ENCODE data around the gene PIN4. TPM values are rescaled to one million over a fixed set of nuclear protein-coding genes. Genes with fewer than 3 reads are reported as not detected.

The PIN4 gene
- total RNA-seq, 4 donors from 2014 or later: 6.5 to 19.0 (median 11.3) TPM

DNA sequence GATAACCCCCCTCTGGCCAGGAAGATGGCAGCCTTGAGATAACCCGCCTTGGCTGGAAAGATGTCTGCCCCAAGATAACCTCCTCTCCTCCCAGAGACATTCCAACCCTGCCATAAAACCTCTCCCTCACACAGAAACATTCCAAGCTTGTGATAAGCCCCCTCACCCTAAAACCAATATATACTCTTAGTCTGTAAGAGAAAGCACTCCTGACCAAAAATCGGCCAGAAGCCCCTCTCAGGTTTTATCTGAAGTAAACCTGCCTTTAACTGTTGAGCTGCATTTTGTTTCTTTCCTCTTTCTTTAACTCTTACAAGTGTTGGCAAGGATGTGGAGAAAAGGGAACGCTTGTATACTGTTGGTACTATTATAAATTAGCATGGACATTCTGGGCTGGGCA lies 48.7 kb downstream of the PIN4 start:
- no peak for DNase-seq
- Histone ChIP-seq H3K4me1 (no peaks in the 10 kb centered on the region), H3K27ac (no peak overlapping the region), H3K27me3 (no peaks in the 10 kb centered on the region), H3K4me3 (no peak overlapping the region), H3K36me3 (no peaks in the 10 kb centered on the region), H3K9me3 (no peaks in the 10 kb centered on the region)
- TF ChIP-seq POLR2A (IDR thresholded peaks at IDR 0.05): no peak
- TF ChIP-seq, protein P1, sequence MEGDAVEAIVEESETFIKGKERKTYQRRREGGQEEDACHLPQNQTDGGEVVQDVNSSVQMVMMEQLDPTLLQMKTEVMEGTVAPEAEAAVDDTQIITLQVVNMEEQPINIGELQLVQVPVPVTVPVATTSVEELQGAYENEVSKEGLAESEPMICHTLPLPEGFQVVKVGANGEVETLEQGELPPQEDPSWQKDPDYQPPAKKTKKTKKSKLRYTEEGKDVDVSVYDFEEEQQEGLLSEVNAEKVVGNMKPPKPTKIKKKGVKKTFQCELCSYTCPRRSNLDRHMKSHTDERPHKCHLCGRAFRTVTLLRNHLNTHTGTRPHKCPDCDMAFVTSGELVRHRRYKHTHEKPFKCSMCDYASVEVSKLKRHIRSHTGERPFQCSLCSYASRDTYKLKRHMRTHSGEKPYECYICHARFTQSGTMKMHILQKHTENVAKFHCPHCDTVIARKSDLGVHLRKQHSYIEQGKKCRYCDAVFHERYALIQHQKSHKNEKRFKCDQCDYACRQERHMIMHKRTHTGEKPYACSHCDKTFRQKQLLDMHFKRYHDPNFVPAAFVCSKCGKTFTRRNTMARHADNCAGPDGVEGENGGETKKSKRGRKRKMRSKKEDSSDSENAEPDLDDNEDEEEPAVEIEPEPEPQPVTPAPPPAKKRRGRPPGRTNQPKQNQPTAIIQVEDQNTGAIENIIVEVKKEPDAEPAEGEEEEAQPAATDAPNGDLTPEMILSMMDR (IDR thresholded peaks at IDR 0.05): no peak

DNA sequence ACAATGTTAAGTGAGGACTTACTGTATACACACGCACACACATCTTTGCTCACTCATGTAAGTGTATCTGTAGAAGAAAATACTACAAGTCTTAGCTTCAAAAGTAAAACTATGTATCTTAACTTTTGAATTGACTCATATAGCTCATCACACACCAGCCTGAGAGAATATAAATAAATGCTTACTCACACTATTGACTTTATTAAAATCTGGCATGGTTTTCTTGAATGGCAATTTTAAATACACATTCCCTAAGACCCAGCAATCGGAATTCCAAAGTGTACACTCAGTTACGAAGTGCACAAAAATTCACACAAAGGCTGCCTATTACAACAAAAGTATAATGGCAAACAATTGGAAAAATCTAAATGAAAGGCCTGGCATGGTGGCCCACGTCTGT lies 55.3 kb downstream of the PIN4 start:
- H3K36me3 ChIP-seq: no peaks in the 10 kb centered on the region
- no peaks in the 10 kb centered on the region for H3K27me3 ChIP-seq
- no peaks in the 10 kb centered on the region for H3K4me1 ChIP-seq
- no peak overlapping the region for H3K4me3 ChIP-seq
- H3K27ac ChIP-seq: no peak overlapping the region
- no peaks in the 10 kb centered on the region for H3K9me3 ChIP-seq
- DNase-seq: no peak
- TF ChIP-seq, protein P1 (IDR thresholded peaks at IDR 0.05): no peak
- no peak for TF ChIP-seq POLR2A (IDR thresholded peaks at IDR 0.05)

DNA sequence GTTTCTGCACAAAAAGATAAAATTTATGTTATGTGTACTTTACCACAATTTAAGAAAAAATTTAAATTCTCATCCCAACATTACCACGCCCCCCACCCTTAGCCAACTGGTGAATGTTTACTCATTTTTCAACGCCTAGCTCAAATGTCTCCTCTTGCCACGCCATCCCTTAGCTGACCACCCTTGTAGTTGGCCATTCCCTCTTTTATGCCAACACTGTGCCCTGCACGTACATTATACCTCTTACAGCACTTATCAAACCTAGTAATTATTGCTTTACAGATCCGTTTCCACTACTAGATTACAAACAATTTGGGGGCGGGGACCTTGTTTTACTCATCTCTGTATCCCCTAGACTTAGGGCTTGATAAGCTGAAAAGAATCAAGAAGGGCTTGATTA lies 56.6 kb downstream of the PIN4 start:
- Histone ChIP-seq H3K36me3 (no peaks in the 10 kb centered on the region), H3K9me3 (no peaks in the 10 kb centered on the region), H3K27ac (no peak overlapping the region), H3K4me1 (no peaks in the 10 kb centered on the region), H3K27me3 (no peaks in the 10 kb centered on the region), H3K4me3 (no peak overlapping the region)
- TF ChIP-seq, protein P1 (IDR thresholded peaks at IDR 0.05): no peak
- TF ChIP-seq POLR2A (IDR thresholded peaks at IDR 0.05): no peak
- DNase-seq: no peak

DNA sequence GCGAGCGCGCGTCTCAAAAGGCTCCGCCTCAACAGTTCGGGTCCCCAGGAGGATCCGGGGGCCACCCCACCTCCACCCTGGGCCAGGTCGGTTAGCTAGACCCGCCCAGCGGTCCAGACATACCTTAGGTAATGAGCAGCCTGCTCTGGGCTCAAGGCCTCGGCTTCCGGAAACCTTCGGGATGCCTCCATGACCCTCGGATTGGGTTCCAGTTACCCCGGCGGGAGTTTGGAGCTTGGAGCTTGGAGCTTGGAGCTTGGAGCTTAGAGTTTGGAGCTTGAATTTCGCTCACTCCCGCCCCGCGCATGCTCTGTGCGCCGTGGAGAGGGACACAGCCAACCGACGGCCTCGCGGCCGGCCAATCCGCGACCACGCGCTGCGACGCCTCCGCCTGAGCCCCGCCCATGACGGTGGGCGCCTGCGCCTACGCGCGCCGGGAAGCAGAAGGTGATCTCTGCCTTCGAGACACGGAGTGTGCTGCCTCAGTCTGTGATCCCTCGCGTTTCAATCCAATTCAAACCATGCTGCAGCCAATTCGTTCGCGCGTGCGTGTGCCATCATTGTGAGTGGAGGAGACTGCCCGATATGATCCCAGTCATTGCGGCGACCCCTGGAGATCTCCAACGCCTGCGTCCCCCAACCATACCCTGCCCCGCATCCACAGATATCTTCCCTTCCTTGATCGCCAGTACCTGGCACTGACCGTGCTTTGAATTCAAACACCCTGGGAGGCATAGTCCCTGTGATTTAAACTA lies 57.3 kb downstream of the PIN4 start, which contains the start of gene ERCC6L:
Gene ERCC6L, minus strand, starts transcription at position 307 of the 755 bp plus-strand sequence. Its CDS starts 116 bp downstream, at position 191.
- H3K4me1 ChIP-seq: no peaks in the 10 kb centered on the region
- H3K4me3 ChIP-seq: peak within 1 kb of the TSS; percentile 17 to 44 (median 31)
- H3K27ac ChIP-seq: peak within 1 kb of the TSS in 3 of 4 donors; percentile 19 to 43 (median 22)
- TF ChIP-seq, protein P1 (IDR thresholded peaks at IDR 0.05): no peak
- TF ChIP-seq POLR2A (IDR thresholded peaks at IDR 0.05): no peak
- no peaks in the 10 kb centered on the region for H3K36me3 ChIP-seq
- H3K27me3 ChIP-seq: no peaks in the 10 kb centered on the region
- peak; percentile 70 to 89 (median 89) for DNase-seq
- no peaks in the 10 kb centered on the region for H3K9me3 ChIP-seq

DNA sequence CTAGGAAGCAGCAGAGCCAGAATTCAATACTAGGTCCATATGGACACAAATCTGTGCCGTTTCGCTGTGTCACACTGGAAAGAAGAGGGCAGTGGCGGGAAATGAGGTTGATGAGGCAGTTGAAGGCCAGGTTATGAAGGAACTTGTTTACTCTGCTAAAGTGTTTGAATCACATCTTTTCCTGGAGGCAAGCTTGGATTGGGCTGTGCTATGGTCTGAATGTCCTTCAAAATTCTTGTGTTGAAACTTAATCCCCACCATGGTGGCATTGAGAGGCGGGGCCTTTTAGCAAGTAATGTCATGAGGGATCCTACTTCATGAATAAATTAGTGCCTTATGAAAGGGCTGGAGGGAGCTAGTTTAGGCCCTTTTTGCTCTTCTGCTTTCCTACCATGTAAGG lies 59.4 kb downstream of the PIN4 start:
- Histone ChIP-seq H3K9me3 (no peaks in the 10 kb centered on the region), H3K4me1 (no peaks in the 10 kb centered on the region), H3K27ac (no peak overlapping the region), H3K36me3 (no peaks in the 10 kb centered on the region), H3K27me3 (no peaks in the 10 kb centered on the region), H3K4me3 (no peak overlapping the region)
- no peak for DNase-seq
- TF ChIP-seq, protein P1 (IDR thresholded peaks at IDR 0.05): no peak
- no peak for TF ChIP-seq POLR2A (IDR thresholded peaks at IDR 0.05)

Measured in Peyer's patch (tissue), 4 donors.